Peyer's patch (tissue), 4 donors: Measurements from ENCODE around the gene NOL4L.

Source experiments
- CTCF ChIP-seq, 6 experiments: fragments of 450-650 bp in 4 of 6; fragments of 200-600 bp in 2 of 6; sonication (generic) in 1 of 6; IDR thresholded peaks; one replicate each; pipeline ENCODE4 v1.5.1; 2017 to 2019; ENCODE audit warnings: antibody characterized with exemption in 6 of 6, mild to moderate bottlenecking in 3 of 6, moderate library complexity in 1 of 6
- POLR2A ChIP-seq, 2 donors: fragments of 450-650 bp; IDR thresholded peaks; one replicate each; pipeline ENCODE4 v1.5.1; 2017; ENCODE audit warnings: antibody characterized with exemption in 2 of 2, mild to moderate bottlenecking in 2 of 2, moderate library complexity in 2 of 2

GRCh38 chr20:32515631-32516101 is 69.5 kb downstream of the NOL4L start:
- no peak for TF ChIP-seq CTCF (IDR thresholded peaks at IDR 0.05)
- no peak for TF ChIP-seq POLR2A (IDR thresholded peaks at IDR 0.05)
